Esophagus squamous epithelium (tissue), 4 donors: ENCODE data around the gene CDH13.

Source experiments
- CTCF ChIP-seq, 6 experiments: fragments of 450-650 bp in 4 of 6; fragments of 200-600 bp in 2 of 6; sonication (generic) in 2 of 6; IDR thresholded peaks; one replicate each; pipeline ENCODE4 v1.5.1; 2016 to 2019; ENCODE audit warnings: antibody characterized with exemption in 6 of 6, mild to moderate bottlenecking in 4 of 6, moderate library complexity in 4 of 6
- POLR2A ChIP-seq, 4 donors: fragments of 450-650 bp; IDR thresholded peaks; one replicate each; pipeline ENCODE4 v1.6.1; 2017; ENCODE audit warnings: antibody characterized with exemption in 4 of 4, mild to moderate bottlenecking in 4 of 4, moderate library complexity in 3 of 4

GRCh38 chr16:83520596-83520995 is 893.8 kb downstream of the CDH13 start:
- no peak for TF ChIP-seq CTCF (IDR thresholded peaks at IDR 0.05)
- TF ChIP-seq POLR2A (IDR thresholded peaks at IDR 0.05), result no peak
